IMR-90 (cell line): ENCODE results near the gene LMO1. TPM values are rescaled to one million over a fixed set of nuclear protein-coding genes. Genes with fewer than 3 reads are reported as not detected.

Source experiments
- ATAC-seq: fragments of 200-7000 bp; cut with Tn5 transposase; 2 replicates; pipeline ENCODE4 v1.9.1; 2020; ENCODE audit warnings: low read depth, mild to moderate bottlenecking, moderate library complexity
- BruUV-seq: library from RNA; stranded (reverse); fragments of 400-500 nt; replicated peaks from 2 replicates; lab custom pipeline; 2021; lab: Mats Ljungman, UMichigan
- CTCF ChIA-PET: fragments of 300-600 bp; formaldehyde crosslinking; extraction: SDS; loops from one replicate; lab custom pipeline; 2021; ENCODE audit warnings: antibody characterized with exemption; lab: Yijun Ruan, JAX
- POLR2A ChIA-PET: fragments of 300-600 bp; sonication (Branson Sonifier 250); formaldehyde crosslinking; loops from one replicate; lab custom pipeline; 2022; ENCODE audit warnings: antibody characterized with exemption; ENCODE audit not compliant: unreplicated experiment; lab: Charles Lee
- DNase-seq: peaks from one replicate; pipeline ENCODE4 v3.0.0; 2013
- H2AFZ ChIP-seq: replicated peaks from 2 replicates; pipeline ENCODE3; 2013; ENCODE audit warnings: low read length, mild to moderate bottlenecking; ENCODE audit not compliant: poor library complexity
- H2AK5ac ChIP-seq: 2 replicates; pipeline ENCODE4 v1.6.1; 2013; ENCODE audit warnings: low read depth, low read length, inconsistent platforms
- H2AK9ac ChIP-seq: replicated peaks from 2 replicates; pipeline ENCODE3; 2013; ENCODE audit warnings: mild to moderate bottlenecking, low read depth, low read length, moderate library complexity; ENCODE audit not compliant: poor library complexity
- H2BK120ac ChIP-seq: 2 replicates; pipeline ENCODE4 v1.6.1; 2013; ENCODE audit warnings: low read depth, low read length, inconsistent platforms
- H2BK15ac ChIP-seq: 3 replicates; pipeline ENCODE4 v1.6.1; 2013; ENCODE audit warnings: low read depth, low read length, inconsistent platforms
- H2BK20ac ChIP-seq: 2 replicates; pipeline ENCODE4 v1.6.1; 2013; ENCODE audit warnings: low read depth, mild to moderate bottlenecking, inconsistent platforms, low read length, moderate library complexity
- H2BK5ac ChIP-seq: 2 replicates; pipeline ENCODE4 v1.6.1; 2013; ENCODE audit warnings: mild to moderate bottlenecking, low read depth, low read length, inconsistent platforms; ENCODE audit not compliant: poor library complexity, severe bottlenecking
- H3K14ac ChIP-seq: replicated peaks from 2 replicates; pipeline ENCODE4 v1.6.1; 2013; ENCODE audit warnings: low read depth, low read length, inconsistent platforms
- H3K18ac ChIP-seq: 2 replicates; pipeline ENCODE4 v1.6.1; 2013; ENCODE audit warnings: low read depth, low read length, control low read depth
- H3K23ac ChIP-seq: 2 replicates; pipeline ENCODE4 v1.6.1; 2013; ENCODE audit warnings: low read depth, low read length, inconsistent platforms
- H3K27ac ChIP-seq: 2 replicates; pipeline ENCODE4 v1.5.1; 2013; ENCODE audit warnings: mild to moderate bottlenecking, control low read depth, low read length; ENCODE audit not compliant: insufficient read depth
- H3K27me3 ChIP-seq: 2 replicates; pipeline ENCODE4 v1.6.1; 2013; ENCODE audit warnings: low read length; ENCODE audit not compliant: control insufficient read depth, insufficient read depth
- H3K36me3 ChIP-seq: 2 replicates; pipeline ENCODE4 v1.6.1; 2013; ENCODE audit warnings: low read length, mixed read lengths; ENCODE audit not compliant: control insufficient read depth, insufficient read depth
- H3K4ac ChIP-seq: 2 replicates; pipeline ENCODE4 v1.6.1; 2013; ENCODE audit warnings: low read depth, low read length, inconsistent platforms
- H3K4me1 ChIP-seq: 2 replicates; pipeline ENCODE4 v1.6.1; 2013; ENCODE audit warnings: low read length, mixed read lengths; ENCODE audit not compliant: control insufficient read depth, insufficient read depth
- H3K4me2 ChIP-seq: 2 replicates; pipeline ENCODE4 v1.6.1; 2013; ENCODE audit warnings: low read depth, mild to moderate bottlenecking, control low read depth, low read length, moderate library complexity
- H3K4me3 ChIP-seq: 2 replicates; pipeline ENCODE4 v1.5.1; 2013; ENCODE audit warnings: low read depth, mild to moderate bottlenecking, control low read depth, low read length, moderate library complexity; ENCODE audit not compliant: insufficient read depth
- H3K56ac ChIP-seq: 2 replicates; pipeline ENCODE4 v1.6.1; 2013; ENCODE audit warnings: low read length, inconsistent platforms; ENCODE audit not compliant: insufficient read depth; ENCODE audit errors: extremely low read depth
- H3K79me1 ChIP-seq, 2 experiments: 2 replicates each; pipeline ENCODE4 v1.6.1; 2013; ENCODE audit warnings: low read length in 2 of 2, inconsistent platforms in 1 of 2, low read depth in 1 of 2
- H3K9ac ChIP-seq: 2 replicates; pipeline ENCODE4 v1.6.1; 2013; ENCODE audit warnings: low read depth, low read length, control low read depth
- H3K9me1 ChIP-seq: 2 replicates; pipeline ENCODE4 v1.6.1; 2013; ENCODE audit warnings: low read length, inconsistent platforms; ENCODE audit not compliant: insufficient read depth
- H3K9me3 ChIP-seq: 2 replicates; pipeline ENCODE4 v1.6.1; 2013; ENCODE audit warnings: low read length; ENCODE audit not compliant: control insufficient read depth, insufficient read depth
- H4K20me1 ChIP-seq: 2 replicates; pipeline ENCODE4 v1.6.1; 2013; ENCODE audit warnings: low read length, inconsistent platforms; ENCODE audit not compliant: insufficient read depth
- H4K5ac ChIP-seq: 2 replicates; pipeline ENCODE4 v1.6.1; 2013; ENCODE audit warnings: mild to moderate bottlenecking, low read depth, low read length, control low read depth
- H4K8ac ChIP-seq, 2 experiments: 2 replicates each; pipeline ENCODE4 v1.6.1; 2013; ENCODE audit warnings: low read depth in 2 of 2, low read length in 2 of 2, control low read depth in 1 of 2, inconsistent platforms in 1 of 2
- H4K91ac ChIP-seq: 2 replicates; pipeline ENCODE4 v1.6.1; 2013; ENCODE audit warnings: low read depth, low read length, inconsistent platforms; ENCODE audit not compliant: insufficient read depth
- CHD1 ChIP-seq: IDR thresholded peaks from 2 replicates; pipeline ENCODE4 v1.6.1; 2012; ENCODE audit warnings: low read depth, low read length, improper control_type of control experiment
- CTCF ChIP-seq: conservative IDR thresholded peaks from 2 replicates; pipeline ENCODE4 v1.5.1; 2012; ENCODE audit warnings: mild to moderate bottlenecking, low read depth, low read length, improper control_type of control experiment
- POLR2A ChIP-seq: IDR thresholded peaks from 2 replicates; pipeline ENCODE4 v1.6.1; 2012; ENCODE audit warnings: mild to moderate bottlenecking, low read depth, low read length
- RAD21 ChIP-seq: IDR thresholded peaks from 2 replicates; pipeline ENCODE4 v1.6.1; 2012; ENCODE audit warnings: low read length, improper control_type of control experiment
- SMC3 ChIP-seq: fragments of 150-350 bp; IDR thresholded peaks from 2 replicates; pipeline ENCODE4 v1.6.1; 2016; ENCODE audit warnings: low read depth, mild to moderate bottlenecking, antibody characterized with exemption, low read length, moderate library complexity
- USF2 ChIP-seq: fragments of 150-350 bp; IDR thresholded peaks from 2 replicates; pipeline ENCODE4 v1.6.1; 2017; ENCODE audit warnings: mild to moderate bottlenecking, antibody characterized with exemption, low read length, low read depth
- WGBS, 2 experiments: methylation state at CpG; one replicate each; pipeline versions ENCODE4 v1.1.5 to v1.1.7; 2013; ENCODE audit warnings: missing lambda C conversion rate in 2 of 2; ENCODE audit not compliant: insufficient read length in 1 of 2; ENCODE audit errors: extremely low coverage in 2 of 2; 5-methylcytosine and 5-hydroxymethylcytosine counted together
- dilution Hi-C: fragments of 300-500 bp; cut with HindIII; formaldehyde crosslinking; loops from one replicate; pipeline ENCODE4 v1.14.3; 2018; ENCODE audit warnings: low sequenced_read_pairs; ENCODE audit not compliant: unreplicated experiment
- in situ Hi-C: fragments of 300-500 bp; cut with MboI; formaldehyde crosslinking; loops from 3 replicates; pipeline ENCODE4 v1.14.3; 2019; ENCODE audit warnings: low sequenced_read_pairs, inconsistent platforms, mixed read lengths
- intact Hi-C: fragments of 100-400 bp; cut with micrococcal nuclease; formaldehyde crosslinking; loops from 2 replicates; pipeline ENCODE4 v1.10.0; 2022
- polyA plus RNA-seq, 3 experiments: library from polyadenylated mRNA; depleted of rRNA; stranded (reverse); fragments of >200 nt; gene quantifications; 2 replicates each; pipeline ENCODE4 v1.2.3, GENCODE V29; 2012; ENCODE audit warnings: low replicate concordance in 1 of 3
- total RNA-seq: library from RNA; depleted of rRNA; stranded (reverse); fragments of >200 nt; gene quantifications from 2 replicates; pipeline ENCODE4 v1.2.3, GENCODE V29; 2012

Gene LMO1
- total and polyA plus RNA-seq, 2 of the 4 experiments (the other 2 are of a cell fraction), result not detected

GRCh38 chr11:8192016-8192895, 71.4 kb downstream of the LMO1 start:
- Histone ChIP-seq H3K9me3 (no peaks in the 10 kb centered on the region), H3K79me1 (no peaks in the 10 kb centered on the region), H3K14ac (no peak overlapping the region), H4K91ac (no peak overlapping the region), H4K20me1 (no peaks in the 10 kb centered on the region), H3K18ac (no peak overlapping the region), H3K4me3 (no peak overlapping the region), H3K4ac (no peak overlapping the region), H3K4me1 (no peaks in the 10 kb centered on the region), H2BK120ac (no peak overlapping the region), H3K9ac (no peak overlapping the region), H3K27ac (no peak overlapping the region), H3K4me2 (no peak overlapping the region), H2AFZ (peak overlapping the region; percentile 0), H3K36me3 (no peaks in the 10 kb centered on the region), H2AK5ac (no peak overlapping the region), H3K23ac (no peak overlapping the region), H2BK15ac (no peak overlapping the region), H2AK9ac (peak overlapping the region; percentile 71), H4K8ac (no peak overlapping the region), H4K5ac (no peak overlapping the region), H2BK20ac (no peak overlapping the region), H3K9me1 (no peaks in the 10 kb centered on the region), H3K27me3 (peaks cover 13% of the 10 kb centered on the region), H3K56ac (no peak overlapping the region), H2BK5ac (no peak overlapping the region)
- intact Hi-C loops, result loop anchor here (1.0 kb wide), 3 partner anchors 71 to 374 kb away; partner anchors contain the start of gene LMO1
- ChIA-PET CTCF (interaction anchor here (0.6 to 1.4 kb wide), 3 partner anchors 9 to 72 kb away, joined by 3 to 5 read pairs (median 3); partner anchors contain the start of gene LMO1), POLR2A (no interaction called here)
- DNase-seq (peak; percentile 63), ATAC-seq (peak; percentile 98)
- in situ Hi-C loops, result no loop called here
- 100% methylated on average over 1 of the region's 19 CpGs; no CpG with 5 or more reads in 1 of the 2 experiments for WGBS, 2 experiments
- dilution Hi-C loops, result no loop called here
- peak; percentile 75 for TF ChIP-seq SMC3
- TF ChIP-seq CTCF, result peak; percentile 82
- peak; percentile 73 for TF ChIP-seq RAD21
- TF ChIP-seq CHD1, result no peak
- no peak for TF ChIP-seq POLR2A
- TF ChIP-seq USF2, result no peak
- no TSS peak for BruUV-seq
